HL-60 (cell line): ENCODE results near the gene PPP3CA.

Experiments
- DNase-seq, 2 experiments: peaks; one replicate each; pipeline ENCODE4 v3.0.0-alpha.2; 2010 to 2020; ENCODE audit warnings: low read depth in 1 of 2, low spot score in 1 of 2
- H3K27ac ChIP-seq: fragments of 250-450 bp; sonication (Bioruptor Pico); replicated peaks from 2 replicates; pipeline ENCODE4 v1.5.1; 2020; ENCODE audit warnings: mild to moderate bottlenecking, moderate library complexity
- H3K27me3 ChIP-seq: fragments of 250-450 bp; sonication (Bioruptor Pico); 2 replicates; pipeline ENCODE4 v1.5.1; 2021; ENCODE audit warnings: mild to moderate bottlenecking, moderate library complexity; ENCODE audit not compliant: insufficient read depth, poor library complexity, severe bottlenecking
- H3K4me3 ChIP-seq: replicated peaks from 2 replicates; pipeline ENCODE4 v1.5.1; 2011; ENCODE audit warnings: mild to moderate bottlenecking, control low read depth, low read length; ENCODE audit not compliant: insufficient read depth
- CTCF ChIP-seq: IDR thresholded peaks from one replicate; pipeline ENCODE4 v1.5.1; 2011; ENCODE audit warnings: low read length, control low read depth, inconsistent platforms; ENCODE audit not compliant: insufficient read depth
- GABPA ChIP-seq: IDR thresholded peaks from 2 replicates; pipeline ENCODE4 v1.6.1; 2012; ENCODE audit warnings: low read depth
- POLR2AphosphoS5 ChIP-seq: IDR thresholded peaks from 2 replicates; pipeline ENCODE4 v1.6.1; 2012; ENCODE audit warnings: low read depth
- SPI1 ChIP-seq: IDR thresholded peaks from 2 replicates; pipeline ENCODE4 v1.6.1; 2012; ENCODE audit warnings: low read depth, mild to moderate bottlenecking, borderline replicate concordance
- TF ChIP-seq, protein P1 (sequence below): IDR thresholded peaks from 2 replicates; pipeline ENCODE4 v1.6.1; 2012; ENCODE audit warnings: low read depth; ENCODE audit not compliant: insufficient replicate concordance

PPP3CA gene

DNA sequence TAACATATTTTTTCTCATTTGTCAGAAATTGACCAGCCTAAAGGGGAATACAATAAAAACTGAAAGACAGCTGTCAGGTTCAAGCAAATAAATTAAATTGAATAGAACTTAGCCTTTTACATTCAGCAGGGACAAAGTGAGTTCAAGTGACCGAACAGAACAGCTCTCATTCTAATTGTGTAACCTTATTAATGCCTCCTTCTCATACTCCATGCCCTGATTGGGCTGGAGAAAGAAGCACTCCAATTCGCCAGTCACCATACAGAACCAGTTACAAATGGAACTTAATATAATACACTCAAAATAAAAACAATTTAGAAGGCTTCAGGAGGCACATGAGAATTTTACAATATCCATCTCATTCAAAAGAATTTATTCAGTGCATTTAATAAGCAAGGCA is 8.0 kb downstream of the PPP3CA start:
- TF ChIP-seq GABPA = no peak
- TF ChIP-seq, protein P1, sequence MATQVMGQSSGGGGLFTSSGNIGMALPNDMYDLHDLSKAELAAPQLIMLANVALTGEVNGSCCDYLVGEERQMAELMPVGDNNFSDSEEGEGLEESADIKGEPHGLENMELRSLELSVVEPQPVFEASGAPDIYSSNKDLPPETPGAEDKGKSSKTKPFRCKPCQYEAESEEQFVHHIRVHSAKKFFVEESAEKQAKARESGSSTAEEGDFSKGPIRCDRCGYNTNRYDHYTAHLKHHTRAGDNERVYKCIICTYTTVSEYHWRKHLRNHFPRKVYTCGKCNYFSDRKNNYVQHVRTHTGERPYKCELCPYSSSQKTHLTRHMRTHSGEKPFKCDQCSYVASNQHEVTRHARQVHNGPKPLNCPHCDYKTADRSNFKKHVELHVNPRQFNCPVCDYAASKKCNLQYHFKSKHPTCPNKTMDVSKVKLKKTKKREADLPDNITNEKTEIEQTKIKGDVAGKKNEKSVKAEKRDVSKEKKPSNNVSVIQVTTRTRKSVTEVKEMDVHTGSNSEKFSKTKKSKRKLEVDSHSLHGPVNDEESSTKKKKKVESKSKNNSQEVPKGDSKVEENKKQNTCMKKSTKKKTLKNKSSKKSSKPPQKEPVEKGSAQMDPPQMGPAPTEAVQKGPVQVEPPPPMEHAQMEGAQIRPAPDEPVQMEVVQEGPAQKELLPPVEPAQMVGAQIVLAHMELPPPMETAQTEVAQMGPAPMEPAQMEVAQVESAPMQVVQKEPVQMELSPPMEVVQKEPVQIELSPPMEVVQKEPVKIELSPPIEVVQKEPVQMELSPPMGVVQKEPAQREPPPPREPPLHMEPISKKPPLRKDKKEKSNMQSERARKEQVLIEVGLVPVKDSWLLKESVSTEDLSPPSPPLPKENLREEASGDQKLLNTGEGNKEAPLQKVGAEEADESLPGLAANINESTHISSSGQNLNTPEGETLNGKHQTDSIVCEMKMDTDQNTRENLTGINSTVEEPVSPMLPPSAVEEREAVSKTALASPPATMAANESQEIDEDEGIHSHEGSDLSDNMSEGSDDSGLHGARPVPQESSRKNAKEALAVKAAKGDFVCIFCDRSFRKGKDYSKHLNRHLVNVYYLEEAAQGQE = no peak
- no peak for TF ChIP-seq SPI1
- TF ChIP-seq POLR2AphosphoS5 = no peak
- TF ChIP-seq CTCF = no peak
- no peak for DNase-seq
- Histone ChIP-seq H3K27ac (no peak overlapping the region), H3K4me3 (no peak overlapping the region), H3K27me3 (no peaks in the 10 kb centered on the region)

DNA sequence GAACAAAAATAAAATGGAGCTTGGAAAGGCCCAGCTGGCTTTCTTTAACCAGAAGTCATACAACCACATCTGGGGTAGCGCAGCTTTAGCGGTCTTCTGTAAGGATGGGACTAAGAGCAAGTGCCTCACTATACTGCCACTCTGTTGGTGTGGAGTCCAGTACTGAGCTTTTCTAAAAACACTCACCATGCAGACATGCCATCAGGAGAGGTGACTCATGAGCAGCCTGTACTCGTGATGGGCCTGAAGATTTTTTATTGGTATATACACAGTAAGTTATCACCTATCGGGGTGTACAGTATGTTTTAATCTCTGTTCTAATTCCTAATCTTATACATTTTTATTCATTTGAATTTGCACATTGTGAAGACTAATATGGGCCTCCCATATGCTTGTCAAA is 9.6 kb downstream of the PPP3CA start:
- H3K4me3 ChIP-seq = no peak overlapping the region
- no peaks in the 10 kb centered on the region for H3K27me3 ChIP-seq
- TF ChIP-seq POLR2AphosphoS5 (no peak), SPI1 (no peak), CTCF (no peak), GABPA (no peak)
- TF ChIP-seq, protein P1 = no peak
- no peak overlapping the region for H3K27ac ChIP-seq
- no peak for DNase-seq

GRCh38 chr4:101334963-101335572 is 12.3 kb downstream of the PPP3CA start:
- no peak overlapping the region for H3K27ac ChIP-seq
- H3K27me3 ChIP-seq = no peaks in the 10 kb centered on the region
- TF ChIP-seq, protein P1 = no peak
- TF ChIP-seq CTCF (no peak), SPI1 (no peak), GABPA (no peak), POLR2AphosphoS5 (no peak)
- no peak overlapping the region for H3K4me3 ChIP-seq
- no peak for DNase-seq
